HEK293T (cell line): Measurements from ENCODE around the gene TRIM62.

ENCODE experiments used
- ARNT ChIP-seq: fragments of 450-650 bp; IDR thresholded peaks from 2 replicates; pipeline ENCODE4 v1.6.1; 2017; ENCODE audit warnings: mild to moderate bottlenecking
- CTBP1 ChIP-seq: fragments of 450-650 bp; IDR thresholded peaks from 2 replicates; pipeline ENCODE4 v1.6.1; 2016; ENCODE audit warnings: borderline replicate concordance
- ELF4 ChIP-seq: fragments of 450-650 bp; IDR thresholded peaks from 2 replicates; pipeline ENCODE4 v1.6.1; 2017; ENCODE audit warnings: antibody characterized with exemption
- FOXK2 ChIP-seq: fragments of 450-650 bp; IDR thresholded peaks from 2 replicates; pipeline ENCODE4 v1.6.1; 2016; ENCODE audit warnings: mild to moderate bottlenecking
- NFRKB ChIP-seq: fragments of 450-650 bp; IDR thresholded peaks from 2 replicates; pipeline ENCODE4 v1.6.1; 2016; ENCODE audit warnings: mild to moderate bottlenecking, moderate library complexity
- PKNOX1 ChIP-seq: fragments of 450-650 bp; IDR thresholded peaks from 2 replicates; pipeline ENCODE4 v1.6.1; 2016
- SP1 ChIP-seq: fragments of 450-650 bp; IDR thresholded peaks from 2 replicates; pipeline ENCODE4 v1.6.1; 2017
- SUZ12 ChIP-seq: fragments of 450-650 bp; IDR thresholded peaks from 2 replicates; pipeline ENCODE4 v1.6.1; 2016; ENCODE audit warnings: mild to moderate bottlenecking
- TARDBP ChIP-seq: fragments of 450-650 bp; IDR thresholded peaks from 2 replicates; pipeline ENCODE4 v1.6.1; 2016

GRCh38 chr1:33173091-33173490 lies 8.8 kb downstream of the TRIM62 start:
- TF ChIP-seq PKNOX1 (no peak), NFRKB (no peak), CTBP1 (no peak), SP1 (no peak), TARDBP (no peak), SUZ12 (no peak), FOXK2 (no peak), ELF4 (no peak), ARNT (no peak)
